ENCODE results near the gene CYP2C19.

Gene CYP2C19

DNA sequence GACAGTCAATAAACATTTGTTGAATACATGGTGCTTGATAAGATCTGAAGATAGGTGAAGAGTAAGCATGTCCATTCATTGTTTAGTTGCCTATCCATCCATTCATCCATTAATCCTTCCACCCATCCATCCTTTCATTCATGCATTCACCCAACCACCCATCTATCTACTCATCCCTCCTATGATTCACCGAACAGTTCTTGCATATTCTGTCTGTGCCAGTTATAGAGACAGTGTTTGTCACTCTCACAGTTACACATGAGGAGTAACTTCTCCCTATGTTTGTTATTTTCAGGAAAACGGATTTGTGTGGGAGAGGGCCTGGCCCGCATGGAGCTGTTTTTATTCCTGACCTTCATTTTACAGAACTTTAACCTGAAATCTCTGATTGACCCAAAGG lies 90.0 kb downstream of the CYP2C19 start:
- in situ Hi-C loops (cut with HindIII; ENCODE audit: low pct_ligation_motif_present, low sequenced_read_pairs), result no loop called here
- TF ChIP-seq, protein P1, sequence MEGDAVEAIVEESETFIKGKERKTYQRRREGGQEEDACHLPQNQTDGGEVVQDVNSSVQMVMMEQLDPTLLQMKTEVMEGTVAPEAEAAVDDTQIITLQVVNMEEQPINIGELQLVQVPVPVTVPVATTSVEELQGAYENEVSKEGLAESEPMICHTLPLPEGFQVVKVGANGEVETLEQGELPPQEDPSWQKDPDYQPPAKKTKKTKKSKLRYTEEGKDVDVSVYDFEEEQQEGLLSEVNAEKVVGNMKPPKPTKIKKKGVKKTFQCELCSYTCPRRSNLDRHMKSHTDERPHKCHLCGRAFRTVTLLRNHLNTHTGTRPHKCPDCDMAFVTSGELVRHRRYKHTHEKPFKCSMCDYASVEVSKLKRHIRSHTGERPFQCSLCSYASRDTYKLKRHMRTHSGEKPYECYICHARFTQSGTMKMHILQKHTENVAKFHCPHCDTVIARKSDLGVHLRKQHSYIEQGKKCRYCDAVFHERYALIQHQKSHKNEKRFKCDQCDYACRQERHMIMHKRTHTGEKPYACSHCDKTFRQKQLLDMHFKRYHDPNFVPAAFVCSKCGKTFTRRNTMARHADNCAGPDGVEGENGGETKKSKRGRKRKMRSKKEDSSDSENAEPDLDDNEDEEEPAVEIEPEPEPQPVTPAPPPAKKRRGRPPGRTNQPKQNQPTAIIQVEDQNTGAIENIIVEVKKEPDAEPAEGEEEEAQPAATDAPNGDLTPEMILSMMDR (IDR thresholded peaks at IDR 0.05; ENCODE audit: low read depth, low read length, missing control alignments), result no peak
- no peaks in the 10 kb centered on the region for H3K27me3 ChIP-seq (replicated peaks)
- H3K27ac ChIP-seq, result no peak overlapping the region
- DNase-seq, result no peak
- H3K4me3 ChIP-seq (ENCODE audit: low read depth, low read length), result no peak overlapping the region
- H3K36me3 ChIP-seq (replicated peaks), result no peaks in the 10 kb centered on the region

DNA sequence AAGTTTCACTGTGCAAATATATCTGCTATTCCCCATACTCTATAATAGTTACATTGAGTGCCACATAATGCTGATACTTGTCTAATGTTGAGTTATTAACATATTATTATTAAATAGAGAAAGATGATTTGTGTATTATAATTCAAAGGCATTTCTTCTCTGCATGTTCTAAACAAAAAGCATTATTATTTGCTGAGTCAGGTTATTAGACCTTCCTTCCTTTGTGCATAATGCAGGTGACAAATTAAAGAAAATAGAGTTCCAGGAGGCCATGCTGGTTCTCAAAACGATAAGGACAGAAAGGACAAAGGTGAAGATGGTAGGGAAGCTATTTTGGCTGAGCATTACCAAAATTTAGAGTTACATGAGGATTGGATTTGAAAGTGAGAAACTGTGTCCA lies 90.6 kb downstream of the CYP2C19 start:
- no peak overlapping the region for H3K27ac ChIP-seq
- in situ Hi-C loops (cut with HindIII; ENCODE audit: low pct_ligation_motif_present, low sequenced_read_pairs), result no loop called here
- H3K36me3 ChIP-seq (replicated peaks), result no peaks in the 10 kb centered on the region
- H3K27me3 ChIP-seq (replicated peaks), result no peaks in the 10 kb centered on the region
- DNase-seq, result no peak
- TF ChIP-seq, protein P1 (IDR thresholded peaks at IDR 0.05; ENCODE audit: low read depth, low read length, missing control alignments), result no peak
- no peak overlapping the region for H3K4me3 ChIP-seq (ENCODE audit: low read depth, low read length)

DNA sequence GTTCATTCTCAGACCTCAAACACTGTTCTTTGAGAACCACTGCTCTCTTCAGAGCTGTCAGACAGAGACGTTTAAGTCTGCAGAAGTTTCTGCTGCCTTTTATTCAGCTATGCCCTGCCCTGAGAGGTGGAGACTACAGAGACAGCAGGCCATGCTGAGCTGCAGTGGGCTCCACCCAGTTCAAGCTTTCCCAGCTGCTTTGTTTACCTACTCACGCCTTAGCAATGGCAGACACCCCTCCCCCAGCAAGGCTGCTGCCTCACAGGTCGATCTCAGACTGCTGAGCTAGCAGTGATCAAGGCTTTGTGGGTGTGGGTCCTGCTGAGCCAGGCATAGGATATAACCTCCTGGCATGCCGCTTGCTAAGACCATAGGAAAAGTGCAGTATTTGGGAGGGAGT lies 95.5 kb downstream of the CYP2C19 start:
- TF ChIP-seq, protein P1 (IDR thresholded peaks at IDR 0.05; ENCODE audit: low read depth, low read length, missing control alignments), result no peak
- Histone ChIP-seq H3K4me3 (ENCODE audit: low read depth, low read length) (no peak overlapping the region), H3K36me3 (replicated peaks) (no peaks in the 10 kb centered on the region), H3K27ac (no peak overlapping the region), H3K27me3 (replicated peaks) (no peaks in the 10 kb centered on the region)
- in situ Hi-C loops (cut with HindIII; ENCODE audit: low pct_ligation_motif_present, low sequenced_read_pairs), result no loop called here
- no peak for DNase-seq

DNA sequence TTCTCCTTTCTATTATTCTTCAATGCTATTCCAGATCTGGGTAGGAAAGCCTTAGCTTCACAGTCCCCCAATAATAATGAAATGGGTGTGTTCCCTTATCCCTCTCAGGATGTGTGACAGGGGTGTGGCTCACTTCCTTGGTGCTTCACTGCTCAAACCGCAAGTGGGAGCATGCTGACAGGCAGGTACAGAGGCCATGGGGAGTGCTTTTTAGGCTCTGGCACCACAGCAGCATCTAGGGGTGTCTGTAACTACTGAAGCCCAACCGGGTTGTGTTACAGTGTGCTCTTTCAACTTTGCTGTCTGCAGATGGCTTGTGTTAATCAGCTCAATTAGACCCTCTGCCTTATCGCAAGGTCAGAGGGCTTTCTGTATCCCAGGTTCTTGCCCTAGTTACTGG lies 96.6 kb downstream of the CYP2C19 start:
- no peak overlapping the region for H3K27ac ChIP-seq
- in situ Hi-C loops (cut with HindIII; ENCODE audit: low pct_ligation_motif_present, low sequenced_read_pairs), result no loop called here
- DNase-seq, result no peak
- H3K27me3 ChIP-seq (replicated peaks), result no peaks in the 10 kb centered on the region
- TF ChIP-seq, protein P1 (IDR thresholded peaks at IDR 0.05; ENCODE audit: low read depth, low read length, missing control alignments), result no peak
- H3K36me3 ChIP-seq (replicated peaks), result no peaks in the 10 kb centered on the region
- H3K4me3 ChIP-seq (ENCODE audit: low read depth, low read length), result no peak overlapping the region

DNA sequence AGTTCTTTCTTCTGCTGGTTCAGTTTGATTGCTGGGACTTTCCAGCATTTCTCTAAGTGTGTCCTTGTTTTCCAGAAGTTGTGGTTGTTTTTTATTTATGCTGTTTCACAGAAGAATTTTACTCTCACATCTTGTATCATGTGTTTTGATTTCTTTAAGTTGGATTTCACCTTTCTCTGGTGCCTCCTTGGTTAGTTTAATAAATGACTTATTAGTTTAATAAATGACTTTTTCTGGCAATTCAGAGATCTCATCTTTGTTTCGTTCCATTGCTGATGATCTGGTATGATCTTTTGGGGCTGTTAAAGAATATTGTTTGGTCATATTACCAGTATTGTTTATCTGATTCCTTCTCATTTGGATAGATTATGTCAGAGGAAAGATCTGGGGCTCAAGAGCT lies 116.2 kb downstream of the CYP2C19 start:
- H3K27ac ChIP-seq, result no peak overlapping the region
- TF ChIP-seq, protein P1 (IDR thresholded peaks at IDR 0.05; ENCODE audit: low read depth, low read length, missing control alignments), result no peak
- no peak for DNase-seq
- in situ Hi-C loops (cut with HindIII; ENCODE audit: low pct_ligation_motif_present, low sequenced_read_pairs), result no loop called here
- no peaks in the 10 kb centered on the region for H3K36me3 ChIP-seq (replicated peaks)
- no peaks in the 10 kb centered on the region for H3K27me3 ChIP-seq (replicated peaks)
- H3K4me3 ChIP-seq (ENCODE audit: low read depth, low read length), result no peak overlapping the region

DNA sequence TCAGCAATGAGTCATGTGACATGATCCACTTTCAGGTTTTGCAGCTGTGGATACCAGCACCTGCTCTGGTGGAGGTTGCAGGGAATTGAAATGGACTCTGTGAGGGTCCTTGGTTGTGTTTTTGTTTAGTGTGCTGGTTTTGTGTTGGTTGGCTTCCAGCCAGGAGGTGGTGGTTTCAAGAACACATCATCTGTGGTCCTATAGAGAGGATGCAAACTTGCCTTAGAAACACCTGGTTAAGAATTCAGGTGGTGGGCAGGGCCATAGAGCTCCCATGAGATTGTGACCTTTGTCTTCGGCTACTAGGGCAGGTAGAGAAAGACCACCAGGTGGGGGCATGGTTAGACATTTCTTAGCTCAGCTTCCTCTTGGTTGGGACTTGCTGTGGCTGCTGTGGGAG lies 116.7 kb downstream of the CYP2C19 start:
- DNase-seq, result no peak
- Histone ChIP-seq H3K27me3 (replicated peaks) (no peaks in the 10 kb centered on the region), H3K4me3 (ENCODE audit: low read depth, low read length) (no peak overlapping the region), H3K36me3 (replicated peaks) (no peaks in the 10 kb centered on the region), H3K27ac (no peak overlapping the region)
- TF ChIP-seq, protein P1 (IDR thresholded peaks at IDR 0.05; ENCODE audit: low read depth, low read length, missing control alignments), result no peak
- in situ Hi-C loops (cut with HindIII; ENCODE audit: low pct_ligation_motif_present, low sequenced_read_pairs), result no loop called here
